Liver (tissue), 3 donors: ENCODE measurements around the gene NAGA.

Source experiments
- CTCF ChIP-seq: fragments of 150-350 bp; IDR thresholded peaks from 2 replicates; pipeline ENCODE4 v1.5.1; 2017; ENCODE audit warnings: improper control_type of control experiment, low read depth, low read length; ENCODE audit not compliant: missing input control
- FOXA1 ChIP-seq: IDR thresholded peaks from 2 replicates; pipeline ENCODE4 v1.6.1; 2016; ENCODE audit warnings: antibody characterized with exemption
- GABPA ChIP-seq, 2 donors: IDR thresholded peaks in 1 of 2; conservative IDR thresholded peaks in 1 of 2; 2 replicates each; pipeline ENCODE4 v1.6.1; 2016; ENCODE audit warnings: antibody characterized with exemption in 2 of 2, mild to moderate bottlenecking in 1 of 2, moderate library complexity in 1 of 2
- JUND ChIP-seq, 2 donors: IDR thresholded peaks; 2 replicates each; pipeline ENCODE4 v1.6.1; 2016; ENCODE audit warnings: antibody characterized with exemption in 2 of 2
- MAX ChIP-seq: IDR thresholded peaks from 2 replicates; pipeline ENCODE4 v1.6.1; 2016; ENCODE audit warnings: antibody characterized with exemption
- NR2F2 ChIP-seq: IDR thresholded peaks from 2 replicates; pipeline ENCODE4 v1.6.1; 2016; ENCODE audit warnings: antibody characterized with exemption
- RAD21 ChIP-seq, 2 donors: IDR thresholded peaks; 2 replicates each; pipeline ENCODE4 v1.6.1; 2016; ENCODE audit warnings: antibody characterized with exemption in 2 of 2, mild to moderate bottlenecking in 2 of 2
- REST ChIP-seq: IDR thresholded peaks from 2 replicates; pipeline ENCODE4 v1.6.1; 2016; ENCODE audit warnings: antibody characterized with exemption, mild to moderate bottlenecking
- RXRA ChIP-seq, 2 donors: IDR thresholded peaks; 2 replicates each; pipeline ENCODE4 v1.6.1; 2017 to 2018; ENCODE audit warnings: antibody characterized with exemption in 2 of 2, mild to moderate bottlenecking in 1 of 2
- SP1 ChIP-seq: IDR thresholded peaks from 2 replicates; pipeline ENCODE4 v1.6.1; 2018; ENCODE audit warnings: antibody characterized with exemption, mild to moderate bottlenecking
- TAF1 ChIP-seq: conservative IDR thresholded peaks from 2 replicates; pipeline ENCODE4 v1.6.1; 2016; ENCODE audit warnings: antibody characterized with exemption, mild to moderate bottlenecking
- YY1 ChIP-seq: IDR thresholded peaks from 2 replicates; pipeline ENCODE4 v1.6.1; 2016; ENCODE audit warnings: antibody characterized with exemption, mild to moderate bottlenecking
- TF ChIP-seq, protein P1 (sequence below): IDR thresholded peaks from 2 replicates; pipeline ENCODE4 v1.6.1; 2016; ENCODE audit warnings: antibody characterized with exemption
- donor health status: healthy.
- donor health status: healthy.

DNA sequence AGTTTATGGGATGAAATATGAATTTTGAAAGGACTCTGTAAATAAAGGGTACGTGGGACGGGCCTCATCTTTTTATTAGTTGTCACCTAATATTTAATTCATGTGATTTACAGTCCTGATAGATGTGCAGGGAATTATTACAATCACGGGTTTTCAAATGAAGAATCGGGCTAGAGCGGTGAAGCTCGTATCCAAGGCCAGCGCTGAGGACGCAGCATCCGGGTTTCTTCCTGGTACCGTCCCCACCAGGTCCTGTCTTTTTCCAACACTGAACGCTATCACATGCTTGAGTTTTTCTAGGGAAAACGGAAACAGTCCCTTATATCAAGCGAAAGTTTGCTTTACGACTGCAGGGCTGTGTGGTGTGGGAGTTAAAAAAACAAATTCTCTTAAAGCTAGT lies 9.7 kb upstream of the NAGA start:
- TF ChIP-seq CTCF (no peak), YY1 (no peak), SP1 (no peak), REST (no peak), GABPA (IDR thresholded peaks at IDR 0.05 in 1 of 2, conservative IDR thresholded peaks at IDR 0.05 in 1 of 2) (no peak), NR2F2 (no peak), JUND (IDR thresholded peaks at IDR 0.05) (no peak), MAX (no peak), FOXA1 (no peak), RAD21 (IDR thresholded peaks at IDR 0.05) (no peak), RXRA (IDR thresholded peaks at IDR 0.05) (no peak), TAF1 (no peak)
- TF ChIP-seq, protein P1, sequence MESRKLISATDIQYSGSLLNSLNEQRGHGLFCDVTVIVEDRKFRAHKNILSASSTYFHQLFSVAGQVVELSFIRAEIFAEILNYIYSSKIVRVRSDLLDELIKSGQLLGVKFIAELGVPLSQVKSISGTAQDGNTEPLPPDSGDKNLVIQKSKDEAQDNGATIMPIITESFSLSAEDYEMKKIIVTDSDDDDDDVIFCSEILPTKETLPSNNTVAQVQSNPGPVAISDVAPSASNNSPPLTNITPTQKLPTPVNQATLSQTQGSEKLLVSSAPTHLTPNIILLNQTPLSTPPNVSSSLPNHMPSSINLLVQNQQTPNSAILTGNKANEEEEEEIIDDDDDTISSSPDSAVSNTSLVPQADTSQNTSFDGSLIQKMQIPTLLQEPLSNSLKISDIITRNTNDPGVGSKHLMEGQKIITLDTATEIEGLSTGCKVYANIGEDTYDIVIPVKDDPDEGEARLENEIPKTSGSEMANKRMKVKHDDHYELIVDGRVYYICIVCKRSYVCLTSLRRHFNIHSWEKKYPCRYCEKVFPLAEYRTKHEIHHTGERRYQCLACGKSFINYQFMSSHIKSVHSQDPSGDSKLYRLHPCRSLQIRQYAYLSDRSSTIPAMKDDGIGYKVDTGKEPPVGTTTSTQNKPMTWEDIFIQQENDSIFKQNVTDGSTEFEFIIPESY: no peak
